ENCODE measurements around the gene CCDC137. TPM values are rescaled to one million over a fixed set of nuclear protein-coding genes. Genes with fewer than 3 reads are reported as not detected.
A peak's percentile ranks its signal among the peaks of the same experiment; 100 is the strongest.

The CCDC137 gene
- total RNA-seq, 1 experiment from 2014 or later: 37.8 TPM

DNA sequence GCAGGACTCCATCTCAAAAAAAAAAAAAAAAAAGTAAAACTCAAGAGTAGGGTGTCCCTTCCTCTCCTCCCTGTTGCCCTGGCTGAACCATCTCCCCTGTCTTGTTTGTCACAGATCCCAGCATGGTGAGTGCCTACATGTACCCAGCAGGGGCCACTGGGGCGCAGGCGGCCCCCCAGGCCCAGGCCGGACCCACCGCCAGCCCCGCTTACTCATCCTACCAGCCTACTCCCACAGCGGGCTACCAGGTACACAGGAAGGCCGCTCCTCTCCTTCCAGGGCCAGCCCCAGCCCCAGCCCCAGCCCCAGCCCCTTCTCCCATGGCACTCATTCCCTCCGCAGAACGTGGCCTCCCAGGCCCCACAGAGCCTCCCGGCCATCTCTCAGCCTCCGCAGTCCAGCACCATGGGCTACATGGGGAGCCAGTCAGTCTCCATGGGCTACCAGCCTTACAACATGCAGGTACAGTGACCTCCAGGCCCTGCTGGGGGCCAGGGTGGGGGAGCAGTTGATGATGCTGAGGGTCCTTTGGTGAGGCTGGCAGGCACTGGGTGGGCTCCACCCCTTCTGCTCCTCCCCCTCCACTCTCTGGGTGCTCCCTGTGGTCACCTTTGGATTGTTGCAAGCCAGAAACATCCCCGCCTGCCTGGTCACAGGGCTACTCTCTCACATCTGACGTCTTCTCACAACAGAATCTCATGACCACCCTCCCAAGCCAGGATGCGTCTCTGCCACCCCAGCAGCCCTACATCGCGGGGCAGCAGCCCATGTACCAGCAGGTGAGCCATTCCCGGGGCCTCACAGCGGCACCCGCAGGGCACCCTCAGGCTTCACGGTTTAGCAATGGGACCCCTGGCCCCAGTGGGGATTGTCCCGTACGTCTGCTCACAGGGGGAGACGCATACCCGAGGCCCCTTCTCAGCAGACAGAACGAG is 34.1 kb downstream of the CCDC137 start:
- intact Hi-C loops (cut with micrococcal nuclease; ENCODE audit: unreplicated experiment): no loop called here
- Mint-ChIP-seq H3K27ac (ENCODE audit: unreplicated experiment) (peak overlapping the region; percentile 12), H3K4me3 (ENCODE audit: low read depth, unreplicated experiment) (peak overlapping the region; percentile 98), H3K4me1 (ENCODE audit: low read depth, unreplicated experiment) (peaks cover 22% of the 10 kb centered on the region), H3K9me3 (ENCODE audit: low read depth, unreplicated experiment) (no peaks in the 10 kb centered on the region), H3K36me3 (ENCODE audit: insufficient read depth, unreplicated experiment) (peaks cover 90% of the 10 kb centered on the region), H3K27me3 (ENCODE audit: unreplicated experiment) (no peaks in the 10 kb centered on the region)
- CTCF ChIA-PET: interaction anchor here (1.1 kb wide), 1 partner anchor 17 kb away, joined by 4 read pairs; the partner anchor contains the start of genes ARL16 and HGS
- no peak for DNase-seq
- TF ChIP-seq, protein P1, sequence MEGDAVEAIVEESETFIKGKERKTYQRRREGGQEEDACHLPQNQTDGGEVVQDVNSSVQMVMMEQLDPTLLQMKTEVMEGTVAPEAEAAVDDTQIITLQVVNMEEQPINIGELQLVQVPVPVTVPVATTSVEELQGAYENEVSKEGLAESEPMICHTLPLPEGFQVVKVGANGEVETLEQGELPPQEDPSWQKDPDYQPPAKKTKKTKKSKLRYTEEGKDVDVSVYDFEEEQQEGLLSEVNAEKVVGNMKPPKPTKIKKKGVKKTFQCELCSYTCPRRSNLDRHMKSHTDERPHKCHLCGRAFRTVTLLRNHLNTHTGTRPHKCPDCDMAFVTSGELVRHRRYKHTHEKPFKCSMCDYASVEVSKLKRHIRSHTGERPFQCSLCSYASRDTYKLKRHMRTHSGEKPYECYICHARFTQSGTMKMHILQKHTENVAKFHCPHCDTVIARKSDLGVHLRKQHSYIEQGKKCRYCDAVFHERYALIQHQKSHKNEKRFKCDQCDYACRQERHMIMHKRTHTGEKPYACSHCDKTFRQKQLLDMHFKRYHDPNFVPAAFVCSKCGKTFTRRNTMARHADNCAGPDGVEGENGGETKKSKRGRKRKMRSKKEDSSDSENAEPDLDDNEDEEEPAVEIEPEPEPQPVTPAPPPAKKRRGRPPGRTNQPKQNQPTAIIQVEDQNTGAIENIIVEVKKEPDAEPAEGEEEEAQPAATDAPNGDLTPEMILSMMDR (IDR thresholded peaks at IDR 0.05; ENCODE audit: unreplicated experiment): no peak
- BruUV-seq (replicated peaks): no TSS peak

DNA sequence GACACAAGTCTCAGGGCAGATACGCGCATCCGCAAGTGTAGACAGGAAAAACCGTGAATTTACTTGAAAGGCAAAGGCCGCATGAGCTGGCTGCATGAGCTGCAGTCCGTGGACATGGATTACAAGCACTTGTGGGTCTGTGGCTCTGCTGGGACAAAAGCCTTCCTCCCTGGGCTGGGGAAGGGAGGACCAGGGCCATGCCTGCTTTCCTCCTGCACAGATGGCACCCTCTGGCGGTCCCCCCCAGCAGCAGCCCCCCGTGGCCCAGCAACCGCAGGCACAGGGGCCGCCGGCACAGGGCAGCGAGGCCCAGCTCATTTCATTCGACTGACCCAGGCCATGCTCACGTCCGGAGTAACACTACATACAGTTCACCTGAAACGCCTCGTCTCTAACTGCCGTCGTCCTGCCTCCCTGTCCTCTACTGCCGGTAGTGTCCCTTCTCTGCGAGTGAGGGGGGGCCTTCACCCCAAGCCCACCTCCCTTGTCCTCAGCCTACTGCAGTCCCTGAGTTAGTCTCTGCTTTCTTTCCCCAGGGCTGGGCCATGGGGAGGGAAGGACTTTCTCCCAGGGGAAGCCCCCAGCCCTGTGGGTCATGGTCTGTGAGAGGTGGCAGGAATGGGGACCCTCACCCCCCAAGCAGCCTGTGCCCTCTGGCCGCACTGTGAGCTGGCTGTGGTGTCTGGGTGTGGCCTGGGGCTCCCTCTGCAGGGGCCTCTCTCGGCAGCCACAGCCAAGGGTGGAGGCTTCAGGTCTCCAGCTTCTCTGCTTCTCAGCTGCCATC is 34.9 kb downstream of the CCDC137 start:
- Mint-ChIP-seq H3K27ac (ENCODE audit: unreplicated experiment) (peak overlapping the region; percentile 98), H3K27me3 (ENCODE audit: unreplicated experiment) (no peaks in the 10 kb centered on the region), H3K9me3 (ENCODE audit: low read depth, unreplicated experiment) (no peaks in the 10 kb centered on the region), H3K4me1 (ENCODE audit: low read depth, unreplicated experiment) (peaks cover 22% of the 10 kb centered on the region), H3K36me3 (ENCODE audit: insufficient read depth, unreplicated experiment) (peaks cover 92% of the 10 kb centered on the region), H3K4me3 (ENCODE audit: low read depth, unreplicated experiment) (peak overlapping the region; percentile 98)
- TF ChIP-seq, protein P1 (IDR thresholded peaks at IDR 0.05; ENCODE audit: unreplicated experiment): no peak
- no TSS peak for BruUV-seq (replicated peaks)
- CTCF ChIA-PET: interaction anchor here (1.1 kb wide), 1 partner anchor 18 kb away, joined by 4 read pairs; the partner anchor contains the start of genes ARL16 and HGS
- intact Hi-C loops (cut with micrococcal nuclease; ENCODE audit: unreplicated experiment): no loop called here
- DNase-seq: no peak

DNA sequence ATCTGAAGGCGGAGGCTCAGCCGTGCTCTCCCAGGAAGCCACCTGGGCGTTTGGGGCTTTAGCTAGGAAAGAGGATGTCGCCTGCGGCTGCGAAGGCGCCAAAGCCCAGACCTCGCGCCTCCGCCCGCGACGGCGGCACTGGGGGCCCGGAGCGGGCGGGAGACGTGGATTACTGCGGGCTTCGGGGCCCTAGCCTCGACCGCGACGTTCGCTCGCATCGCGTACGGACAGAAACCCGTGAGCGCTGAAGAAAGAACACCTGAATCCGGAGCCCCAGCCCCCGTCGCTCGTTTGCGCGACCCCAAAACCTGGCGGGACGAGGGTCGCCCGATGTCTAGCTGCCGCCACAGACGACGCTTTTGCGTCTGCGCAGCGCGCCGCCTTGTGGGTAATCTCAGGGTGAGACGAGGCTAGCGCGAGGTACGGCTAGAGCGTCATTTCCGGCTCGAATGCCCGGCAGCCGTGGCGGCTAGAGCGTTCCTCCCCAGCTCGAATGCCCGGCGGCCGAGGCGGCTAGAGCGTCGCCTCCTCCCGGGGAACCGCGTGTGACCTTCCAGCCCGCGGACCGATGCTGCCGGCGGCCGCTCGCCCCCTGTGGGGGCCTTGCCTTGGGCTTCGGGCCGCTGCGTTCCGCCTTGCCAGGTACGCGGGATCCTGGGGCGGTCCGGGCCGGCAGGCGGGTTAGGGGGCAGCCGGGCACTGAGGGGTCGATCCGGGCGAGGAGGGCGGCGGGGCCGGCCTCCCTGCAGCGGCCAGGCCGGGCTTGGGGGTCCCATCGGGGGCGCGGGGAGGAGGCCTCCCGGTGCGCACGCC is 36.6 kb downstream of the CCDC137 start, which contains the start of gene MRPL12:
Gene MRPL12, plus strand, starts transcription at position 434 of the 813 bp plus-strand sequence. Its CDS starts 135 bp downstream, at position 569.
- H3K36me3 Mint-ChIP-seq (ENCODE audit: insufficient read depth, unreplicated experiment): peaks cover 88% of the 10 kb centered on the region
- BruUV-seq (replicated peaks): TSS peak; percentile 85
- peak within 1 kb of the TSS; percentile 98 for H3K4me3 Mint-ChIP-seq (ENCODE audit: low read depth, unreplicated experiment)
- peaks cover 22% of the 10 kb centered on the region for H3K4me1 Mint-ChIP-seq (ENCODE audit: low read depth, unreplicated experiment)
- TF ChIP-seq, protein P1 (IDR thresholded peaks at IDR 0.05; ENCODE audit: unreplicated experiment): no peak
- CTCF ChIA-PET: interaction anchor here (0.6 to 1.7 kb wide), 4 partner anchors 18 to 124 kb away, joined by 3 to 8 read pairs (median 6); partner anchors contain the start of genes ARL16 and HGS
- H3K27me3 Mint-ChIP-seq (ENCODE audit: unreplicated experiment): no peaks in the 10 kb centered on the region
- H3K9me3 Mint-ChIP-seq (ENCODE audit: low read depth, unreplicated experiment): no peaks in the 10 kb centered on the region
- DNase-seq: peak; percentile 91
- intact Hi-C loops (cut with micrococcal nuclease; ENCODE audit: unreplicated experiment): no loop called here
- peak within 1 kb of the TSS; percentile 98 for H3K27ac Mint-ChIP-seq (ENCODE audit: unreplicated experiment)

All from Calu3 (cell line).